HG03432 (cell line): ENCODE data around the gene MAGI1.
"Not testable (repeated sequence)": the region's sequence is repeated elsewhere in the genome, so short reads cannot be mapped to it uniquely, and the experiment has no call there.

Source experiments
- ATAC-seq: cut with Tn5 transposase; IDR thresholded peaks from one replicate; pipeline ENCODE4 v1.9.1; 2021; ENCODE audit warnings: mild to moderate bottlenecking, moderate library complexity; ENCODE audit not compliant: unreplicated experiment

MAGI1 gene

DNA sequence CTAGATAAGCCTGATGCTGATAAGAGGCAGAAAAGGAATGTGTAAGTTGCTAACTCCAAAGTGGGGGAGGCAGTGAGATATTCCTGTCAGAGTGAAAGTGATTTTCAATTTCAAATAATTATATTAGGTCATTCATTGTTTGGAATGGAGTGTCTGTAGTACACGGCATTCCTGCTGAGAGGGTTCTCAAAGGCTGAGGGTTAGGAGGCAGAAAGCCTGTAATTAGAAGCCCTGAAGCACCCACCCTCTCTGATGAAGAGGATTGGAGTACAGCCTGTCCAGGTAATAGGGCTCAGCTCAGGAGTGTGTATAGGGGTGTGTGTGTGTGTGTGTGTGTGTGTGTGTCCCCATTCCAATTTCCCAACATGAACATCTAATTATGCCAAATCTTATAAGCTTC, 486.8 kb downstream of the MAGI1 start:
- ATAC-seq: no peak

DNA sequence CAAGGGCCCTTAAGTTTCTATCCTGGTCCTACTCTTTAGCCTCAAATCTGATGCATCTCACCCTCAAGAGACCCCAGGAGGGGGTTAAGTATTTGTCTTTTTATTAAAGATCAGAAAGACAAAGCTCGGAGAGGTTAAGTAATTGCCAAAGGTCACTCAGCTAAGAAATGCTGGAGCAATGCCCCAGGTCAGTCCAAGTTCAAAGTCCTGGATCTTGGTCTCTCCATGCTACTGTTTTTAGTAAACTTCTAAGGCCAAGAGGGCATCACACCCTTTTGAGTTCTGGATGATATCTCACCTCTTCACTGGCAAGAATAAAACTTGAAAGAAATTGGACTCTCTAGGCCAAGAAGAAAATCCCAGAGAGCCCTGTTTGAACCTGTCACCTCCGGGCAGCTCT, 488.6 kb downstream of the MAGI1 start:
- ATAC-seq: no peak

DNA sequence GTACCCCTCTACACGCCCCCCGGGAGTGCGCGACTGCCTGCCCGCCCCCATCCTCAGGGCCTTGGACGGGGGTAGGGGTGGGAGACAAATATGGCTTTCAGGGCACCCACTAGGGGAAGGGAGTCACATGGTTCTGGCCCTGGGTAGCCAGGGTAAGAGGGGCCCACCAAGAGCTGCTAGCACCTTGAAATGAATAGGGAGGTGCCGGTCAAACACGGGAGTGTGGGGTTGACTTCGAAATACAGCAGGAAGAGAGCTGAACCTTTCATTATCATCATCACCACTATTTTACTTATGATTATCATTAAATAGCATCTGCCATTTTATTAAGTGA, 489.1 kb downstream of the MAGI1 start:
- ATAC-seq: no peak

DNA sequence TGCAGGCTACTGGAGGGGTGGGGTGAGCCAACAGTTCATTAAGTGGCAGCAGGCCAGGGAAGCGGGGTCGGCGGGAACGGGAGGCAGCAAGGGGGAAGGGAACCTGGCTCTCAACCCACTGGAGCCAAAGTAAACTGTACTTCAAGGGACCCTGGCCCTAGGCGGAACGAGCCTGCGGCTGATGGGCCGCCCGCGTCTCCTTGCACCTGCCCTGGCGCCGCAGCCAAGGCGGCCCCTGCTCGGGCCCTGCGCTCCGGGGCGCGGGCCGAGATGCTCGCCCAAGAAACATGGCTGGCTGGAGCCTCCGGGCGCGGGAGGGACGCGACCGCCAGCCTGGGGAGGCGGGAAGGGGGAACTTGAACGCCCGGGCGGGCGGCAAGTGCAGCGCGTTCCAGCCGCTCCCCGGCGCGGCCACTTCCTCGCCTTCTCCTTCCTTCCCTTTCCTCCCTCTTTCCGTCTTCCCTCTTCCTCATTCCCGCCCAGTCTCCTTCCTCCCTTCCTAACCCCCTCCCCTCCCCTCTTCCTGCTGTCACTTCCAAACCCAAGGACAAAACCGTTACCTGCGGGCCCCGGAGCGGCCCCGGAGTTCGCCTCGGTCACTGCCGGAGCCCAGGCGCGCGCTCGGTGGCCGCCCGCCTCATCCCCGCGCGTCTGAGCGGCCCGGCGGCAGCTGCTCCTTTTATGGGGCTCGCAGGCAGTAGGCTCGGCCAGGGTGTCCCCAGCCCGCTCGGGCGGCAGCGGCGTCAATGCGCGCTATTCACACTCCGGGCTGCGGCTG, 489.7 kb downstream of the MAGI1 start:
- no peak for ATAC-seq

DNA sequence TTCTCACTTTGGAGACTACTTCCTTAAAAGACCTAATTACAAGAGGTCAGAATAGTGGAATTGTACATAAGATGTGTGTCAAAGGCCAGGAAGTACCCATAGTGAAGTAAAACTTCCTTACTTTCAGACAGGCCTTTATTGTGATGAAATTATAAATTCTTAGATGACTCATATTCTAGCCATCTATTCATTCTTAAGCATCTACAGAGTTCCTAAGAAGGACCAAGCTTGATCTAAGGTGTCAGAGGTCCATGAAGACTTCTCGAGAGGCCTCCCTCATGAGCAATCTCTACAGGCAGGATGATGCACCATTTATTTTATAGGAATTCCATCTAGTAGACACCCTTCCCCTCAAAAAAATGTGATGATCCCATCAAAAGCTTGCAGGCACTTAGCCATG, 493.3 kb downstream of the MAGI1 start:
- no peak for ATAC-seq

DNA sequence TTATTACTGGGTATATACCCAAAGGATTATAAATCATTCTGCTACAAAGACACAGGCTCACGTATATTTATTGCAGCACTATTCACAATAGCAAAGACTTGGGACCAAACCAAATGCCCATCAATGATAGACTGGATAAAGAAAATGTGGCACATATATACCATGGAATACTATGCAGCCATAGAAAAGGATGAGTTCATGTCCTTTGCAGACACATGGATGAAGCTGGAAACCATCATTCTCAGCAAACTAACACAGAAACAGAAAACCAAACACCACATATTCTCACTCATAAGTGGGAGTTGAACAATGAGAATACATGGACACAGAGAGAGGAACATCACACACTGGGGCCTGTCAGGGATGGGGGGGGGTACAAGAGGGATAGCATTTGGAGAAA, 495.3 kb downstream of the MAGI1 start:
- ATAC-seq: not testable (repeated sequence)

DNA sequence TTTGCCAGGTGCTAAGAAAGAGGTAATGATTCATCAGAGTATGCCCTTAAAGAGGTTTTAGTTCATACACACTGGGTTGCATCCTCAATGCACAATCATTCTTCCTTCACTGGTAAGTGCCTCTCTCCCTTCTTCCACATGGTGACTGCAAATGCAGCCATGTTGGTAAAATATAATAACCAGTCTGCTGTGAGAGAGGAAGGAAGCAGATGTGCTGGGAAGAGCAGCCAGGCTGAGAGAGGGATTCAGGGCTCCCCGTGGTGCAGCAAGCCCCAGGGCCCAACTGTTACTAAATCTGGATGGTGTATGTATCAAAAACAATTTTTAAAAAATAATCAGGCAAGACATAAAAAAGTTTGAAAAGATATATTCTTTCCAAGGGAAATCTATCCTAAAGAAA, 498.1 kb downstream of the MAGI1 start:
- ATAC-seq: no peak

DNA sequence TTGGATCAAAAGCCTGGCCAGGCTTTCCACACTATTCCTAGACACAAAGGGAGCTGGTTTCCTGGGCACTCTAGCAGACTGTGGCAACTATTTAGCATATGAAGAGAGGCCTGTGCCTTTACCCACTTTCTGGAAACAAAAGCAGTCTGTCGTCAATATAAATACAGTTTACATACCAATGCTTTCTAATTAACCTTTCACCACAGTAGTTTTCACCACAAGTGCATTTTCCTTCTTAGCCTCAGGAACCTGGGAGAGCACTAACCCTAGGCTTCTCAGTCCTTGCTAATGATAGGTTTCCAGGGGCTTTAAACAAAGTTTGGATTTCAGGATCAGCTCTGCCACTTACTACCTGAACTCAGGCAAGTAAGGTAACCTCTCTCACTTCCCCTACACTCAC, 499.1 kb downstream of the MAGI1 start:
- ATAC-seq: no peak

DNA sequence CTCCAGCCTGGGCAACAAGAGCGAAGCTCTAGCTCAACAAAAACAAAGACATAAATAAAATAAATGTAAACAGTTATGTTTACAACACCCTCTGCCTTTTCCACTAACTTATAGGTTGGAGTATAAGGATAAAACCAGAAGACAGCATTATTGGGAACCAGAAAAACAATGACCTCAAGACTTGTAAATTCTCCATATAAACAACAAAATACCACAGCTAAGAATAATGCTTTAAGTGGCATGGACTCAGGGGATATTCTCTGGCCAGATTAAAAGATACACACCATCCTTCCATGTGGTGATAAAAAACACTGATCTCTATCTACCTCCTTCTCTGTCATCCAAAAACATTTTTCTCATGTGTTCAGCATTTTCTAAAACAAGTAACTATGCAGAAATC, 500.6 kb downstream of the MAGI1 start:
- no peak for ATAC-seq

DNA sequence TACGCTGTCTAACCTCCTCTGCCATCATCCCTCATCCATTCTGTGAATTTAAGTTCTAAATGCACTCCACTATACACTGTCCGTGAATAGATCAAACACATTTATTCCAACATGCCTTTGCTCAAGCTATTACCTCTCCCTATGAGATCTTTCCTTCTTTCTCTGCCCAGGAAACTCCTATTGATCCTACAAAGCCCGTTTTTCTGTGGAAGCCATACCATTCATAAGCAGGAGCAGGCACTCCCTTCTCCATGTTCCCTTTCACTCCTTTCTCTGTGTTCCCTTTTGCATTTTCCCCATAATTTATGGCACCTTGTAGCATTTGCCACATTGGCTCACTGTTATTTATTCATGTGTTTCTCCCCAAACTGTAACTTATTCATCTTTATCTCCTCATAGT, 501.6 kb downstream of the MAGI1 start:
- ATAC-seq: no peak

DNA sequence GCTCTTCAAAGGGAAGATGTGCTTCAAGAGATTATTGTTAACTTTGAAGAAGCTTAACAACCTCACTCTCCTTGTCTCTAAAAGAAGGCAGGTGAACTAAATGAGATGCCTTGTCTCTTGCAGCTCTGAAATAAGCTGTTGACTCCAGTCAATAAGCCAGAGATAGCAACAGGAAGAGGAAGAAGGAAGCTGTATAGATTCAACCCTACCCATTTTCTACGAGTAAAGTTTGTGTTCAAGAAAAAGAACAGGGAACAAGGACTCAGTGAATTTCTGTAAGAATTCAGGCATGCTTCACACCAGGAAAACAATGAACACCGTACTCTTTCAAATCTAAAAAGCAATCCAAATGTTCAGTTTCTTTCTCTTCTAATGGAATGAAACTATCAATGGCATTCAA, 503.5 kb downstream of the MAGI1 start:
- ATAC-seq: no peak

DNA sequence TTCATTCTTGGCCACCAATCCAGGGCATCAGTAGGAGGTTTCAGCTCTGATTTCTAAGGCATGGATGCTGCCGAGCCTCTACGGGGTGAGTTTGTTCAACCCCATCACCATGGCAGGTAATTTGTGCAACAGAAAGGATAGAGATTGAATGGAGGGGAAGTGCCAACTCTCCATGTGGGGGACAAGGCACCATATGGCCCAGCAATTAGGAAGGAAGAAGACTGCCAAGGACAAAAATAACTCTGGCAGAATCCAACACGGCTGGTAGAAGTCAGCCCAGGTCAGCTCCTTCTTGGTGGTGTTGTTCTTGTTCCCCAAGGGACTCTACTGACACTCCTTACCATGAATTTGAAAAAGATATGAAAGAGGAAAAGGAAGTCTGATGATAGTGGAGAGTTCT, 503.9 kb downstream of the MAGI1 start:
- ATAC-seq: no peak

DNA sequence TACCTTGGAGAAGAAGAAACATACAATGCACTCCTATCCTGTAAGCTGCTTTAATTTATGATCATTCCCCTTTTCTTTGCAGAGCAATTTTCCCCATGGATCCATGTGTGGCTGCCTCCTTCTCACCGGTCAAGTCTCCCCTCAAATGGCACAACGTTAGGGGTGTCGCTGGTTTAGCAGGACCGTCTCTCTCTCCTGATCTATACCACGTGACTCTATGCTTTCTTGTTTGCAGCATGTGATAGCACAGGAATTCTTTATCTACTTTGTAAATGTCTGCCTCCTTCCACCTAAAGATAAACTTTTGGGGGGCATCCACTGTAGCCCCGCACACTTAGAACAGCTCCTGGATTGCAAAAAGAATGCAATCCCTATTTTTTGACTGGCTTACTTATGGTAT, 506.0 kb downstream of the MAGI1 start:
- ATAC-seq: no peak

DNA sequence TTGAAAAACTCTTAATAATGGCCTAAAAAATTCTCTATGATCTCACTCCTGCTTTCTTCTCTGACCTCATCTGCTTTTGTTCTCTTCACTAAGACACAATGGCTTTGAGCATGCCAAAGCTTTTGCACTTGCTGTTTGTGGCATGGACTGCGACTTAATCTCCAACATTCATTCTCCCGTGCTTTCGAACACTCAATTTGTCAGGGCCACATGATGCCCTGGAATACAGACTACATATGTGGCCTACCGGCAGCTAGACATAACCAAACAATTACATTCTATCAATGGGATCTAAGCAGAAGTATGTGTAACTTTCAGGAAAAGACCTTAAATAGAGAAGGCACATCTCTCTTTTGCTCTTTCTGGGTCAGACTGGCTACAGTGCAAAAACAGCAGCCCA, 506.5 kb downstream of the MAGI1 start:
- no peak for ATAC-seq

DNA sequence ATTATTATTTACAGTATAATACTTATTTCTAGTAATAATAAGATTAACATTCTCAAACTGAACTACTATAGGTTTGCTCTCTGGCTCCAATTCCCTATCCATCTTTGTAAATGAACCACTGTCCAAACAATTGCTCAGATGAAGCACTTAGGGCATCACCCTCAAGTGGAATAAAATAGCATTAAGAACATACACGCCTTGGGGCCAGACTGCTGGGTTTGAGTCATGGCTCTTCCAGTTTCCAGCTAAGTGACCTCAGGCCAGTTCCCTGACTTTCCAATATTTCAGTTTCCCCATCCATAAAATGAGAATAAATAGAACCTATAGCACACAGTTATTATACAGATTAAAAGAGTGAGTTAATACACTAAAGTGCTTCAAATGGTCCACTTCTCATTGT, 507.2 kb downstream of the MAGI1 start:
- ATAC-seq: no peak

DNA sequence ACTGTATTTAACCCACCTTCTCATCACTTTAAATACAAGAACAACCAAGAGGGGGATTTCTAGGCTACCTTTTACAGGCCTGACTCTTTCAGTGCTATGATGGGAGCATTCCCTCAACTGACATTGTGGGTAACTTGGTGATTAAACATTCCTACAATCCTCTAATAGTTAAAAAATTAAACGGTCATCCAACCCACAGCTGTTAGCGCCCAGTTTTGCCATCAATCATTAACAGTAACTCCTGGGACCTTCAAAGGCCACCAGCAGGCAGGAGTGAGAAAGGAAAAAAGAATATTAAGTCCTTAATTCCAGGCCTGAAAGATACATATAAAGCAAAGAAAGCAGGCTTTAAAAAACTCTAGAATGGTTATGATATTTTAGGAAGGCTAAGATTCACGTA, 512.1 kb downstream of the MAGI1 start:
- no peak for ATAC-seq

DNA sequence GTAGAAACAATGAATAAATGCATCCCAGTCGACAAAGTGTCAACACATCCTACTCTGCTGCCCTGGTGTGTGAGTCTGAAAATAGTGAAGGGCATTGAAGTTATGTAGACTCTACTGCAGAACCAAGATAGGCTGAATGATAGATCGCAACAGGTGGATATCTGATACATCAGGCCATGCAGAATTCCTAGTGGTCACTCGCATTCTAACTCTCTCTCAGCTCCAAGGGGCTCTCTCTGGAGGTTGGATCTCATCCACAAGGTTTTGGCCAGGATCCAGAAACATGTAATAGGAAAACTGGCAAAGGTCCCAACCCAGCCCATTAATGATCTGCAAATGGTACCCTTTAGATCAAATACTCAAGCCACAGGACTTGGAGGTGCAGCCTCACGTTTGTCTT, 514.1 kb downstream of the MAGI1 start:
- ATAC-seq: no peak

DNA sequence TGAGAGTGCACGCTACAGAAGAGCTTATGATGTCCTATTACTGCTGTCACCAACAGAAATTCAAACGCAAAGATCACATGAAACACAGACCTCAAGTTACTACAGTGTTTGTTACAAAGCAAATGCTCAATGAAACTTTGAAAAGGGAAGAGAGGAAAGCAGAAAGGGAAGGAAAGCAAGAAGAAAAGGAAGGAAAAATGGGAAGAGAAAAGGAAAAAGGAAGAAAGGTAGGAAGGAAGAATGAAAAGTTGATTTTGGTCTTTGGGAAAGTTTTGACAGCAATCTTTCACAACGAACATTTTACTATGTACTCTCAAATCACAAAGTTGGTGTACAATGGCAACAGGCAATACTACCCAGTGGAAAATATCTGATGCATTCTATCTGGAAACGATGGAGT, 514.8 kb downstream of the MAGI1 start:
- no peak for ATAC-seq

DNA sequence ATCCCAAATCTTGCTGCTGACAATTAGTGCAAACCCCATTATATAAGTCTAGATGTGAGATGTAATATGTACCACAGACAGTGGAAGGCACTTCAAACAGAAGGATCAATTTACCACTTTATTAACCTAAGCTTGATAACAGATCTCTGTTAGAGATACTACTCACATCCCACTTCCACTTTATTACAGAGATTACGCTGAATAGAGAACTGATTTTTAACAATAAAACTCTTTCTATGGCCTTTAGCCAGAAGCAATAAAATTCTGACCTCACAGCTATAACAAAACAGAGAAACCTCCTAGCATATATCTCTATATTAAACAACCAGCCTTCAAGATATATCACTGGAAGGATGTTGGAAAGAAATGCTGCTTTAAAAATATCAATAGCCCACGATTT, 517.7 kb downstream of the MAGI1 start:
- no peak for ATAC-seq

DNA sequence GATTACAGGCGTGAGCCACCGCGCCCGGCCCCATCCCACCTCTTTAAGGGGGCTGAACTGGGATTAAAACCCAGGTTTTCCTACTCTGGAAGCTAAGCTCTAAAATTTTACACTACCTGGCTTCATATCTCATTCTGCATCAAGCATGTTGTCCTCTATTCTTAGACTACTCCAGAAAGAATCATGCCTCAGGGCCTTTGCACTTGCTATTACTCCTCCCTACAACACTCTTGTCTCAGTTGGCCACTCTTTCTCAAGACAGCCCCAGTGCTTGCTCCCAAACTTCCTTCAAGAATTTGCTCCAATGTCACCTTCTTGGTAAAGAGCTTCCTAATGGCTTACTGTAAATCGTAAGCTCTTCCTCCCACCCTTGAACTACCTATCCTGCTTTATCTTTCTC, 521.7 kb downstream of the MAGI1 start:
- ATAC-seq: no peak

DNA sequence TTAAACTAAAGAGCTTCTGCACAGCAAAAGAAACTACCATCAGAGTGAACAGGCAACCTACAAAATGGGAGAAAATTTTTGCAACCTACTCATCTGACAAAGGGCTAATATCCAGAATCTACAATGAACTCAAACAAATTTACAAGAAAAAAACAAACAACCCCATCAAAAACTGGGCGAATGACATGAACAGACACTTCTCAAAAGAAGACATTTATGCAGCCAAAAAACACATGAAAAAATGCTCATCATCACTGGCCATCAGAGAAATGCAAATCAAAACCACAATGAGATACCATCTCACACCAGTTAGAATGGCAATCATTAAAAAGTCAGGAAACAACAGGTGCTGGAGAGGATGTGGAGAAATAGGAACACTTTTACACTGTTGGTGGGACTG, 524.4 kb downstream of the MAGI1 start:
- not testable (repeated sequence) for ATAC-seq

DNA sequence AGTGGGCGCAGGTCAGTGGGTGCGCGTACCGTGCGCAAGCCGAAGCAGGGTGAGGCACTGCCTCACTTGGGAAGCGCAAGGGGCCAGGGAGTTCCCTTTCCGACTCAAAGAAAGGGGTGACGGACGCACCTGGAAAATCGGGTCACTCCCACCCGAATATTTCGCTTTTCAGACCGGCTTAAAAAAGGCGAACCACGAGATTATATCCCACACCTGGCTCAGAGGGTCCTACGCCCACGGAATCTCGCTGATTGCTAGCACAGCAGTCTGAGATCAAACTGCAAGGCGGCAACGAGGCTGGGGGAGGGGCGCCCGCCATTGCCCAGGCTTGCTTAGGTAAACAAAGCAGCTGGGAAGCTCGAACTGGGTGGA, 529.3 kb downstream of the MAGI1 start:
- ATAC-seq: not testable (repeated sequence)

DNA sequence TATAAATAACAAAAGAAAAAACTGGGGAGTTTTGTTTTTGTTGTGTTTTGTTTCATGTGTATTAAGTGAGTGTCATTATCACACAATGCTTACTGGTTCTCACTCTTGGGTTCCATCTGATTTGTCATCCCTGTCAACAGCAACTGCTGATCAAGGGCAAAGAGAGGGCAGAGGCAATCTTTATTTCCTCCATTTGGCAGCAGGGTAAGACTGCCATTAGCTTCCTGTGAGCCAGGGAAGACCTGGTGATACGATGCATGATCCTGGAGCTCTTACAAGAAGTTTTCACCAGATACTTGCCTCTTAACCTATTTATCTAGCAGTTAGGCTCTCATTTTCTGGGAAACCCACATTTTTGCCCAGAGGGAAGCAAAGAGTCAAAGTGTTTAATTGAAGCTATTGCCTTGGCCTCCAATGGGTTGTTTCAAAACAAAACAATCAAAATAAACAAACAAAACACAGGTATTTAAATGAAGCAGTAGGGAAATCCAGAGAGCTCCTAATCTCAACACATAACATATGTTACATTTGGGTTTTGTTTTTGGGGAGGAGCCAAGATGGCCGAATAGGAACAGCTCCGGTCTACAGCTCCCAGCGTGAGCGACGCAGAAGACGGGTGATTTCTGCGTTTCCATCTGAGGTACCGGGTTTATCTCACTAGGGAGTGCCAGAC, 529.8 kb downstream of the MAGI1 start:
- ATAC-seq: no peak
